OCI-LY7 (cell line): ENCODE data around the gene PSAP.

Experiments
- CTCF ChIP-seq: fragments of 200-600 bp; sonication (generic); conservative IDR thresholded peaks from 2 replicates; pipeline ENCODE4 v1.5.1; 2014; ENCODE audit warnings: mild to moderate bottlenecking, antibody characterized with exemption, low read length, moderate library complexity, mixed read lengths
- EZH2phosphoT487 ChIP-seq: fragments of 200-600 bp; sonication (generic); IDR thresholded peaks from 2 replicates; pipeline ENCODE4 v1.6.1; 2018; ENCODE audit warnings: low read depth, borderline replicate concordance, mild to moderate bottlenecking, mixed run types, antibody characterized with exemption, low read length, moderate library complexity, mixed read lengths

DNA sequence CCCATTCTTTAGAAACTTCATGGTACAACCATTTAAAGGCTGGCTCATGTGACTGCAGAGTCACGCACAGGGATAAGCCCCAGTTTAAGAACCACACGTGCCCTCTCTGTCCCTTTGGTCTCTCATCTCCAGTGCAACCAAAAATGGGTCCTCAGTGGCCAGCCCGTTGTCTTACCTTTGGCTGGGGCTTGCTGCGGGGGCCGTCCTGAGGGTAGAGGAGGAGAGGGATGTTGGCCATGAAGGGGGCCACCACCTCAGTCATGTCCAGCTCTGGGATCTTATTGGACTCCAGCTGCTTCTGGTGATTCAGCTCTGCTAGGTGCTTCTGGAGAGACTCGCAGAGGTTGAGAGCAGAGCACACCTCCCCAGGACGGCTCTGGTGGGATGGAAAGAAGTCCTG lies 22.3 kb downstream of the PSAP start:
- TF ChIP-seq CTCF (no peak), EZH2phosphoT487 (no peak)
